Heart left ventricle (tissue), 16 donors: Measurements from ENCODE around the gene PLXNB1. TPM values are rescaled to one million over a fixed set of nuclear protein-coding genes. Genes with fewer than 3 reads are reported as not detected.
A peak's percentile ranks its signal among the peaks of the same experiment; 100 is the strongest.

Source experiments
- ATAC-seq, 4 donors: fragments of 200-7000 bp; cut with Tn5 transposase; one replicate each; pipeline ENCODE4 v1.9.1; 2020 to 2022; ENCODE audit warnings: moderate library complexity in 4 of 4, mild to moderate bottlenecking in 3 of 4, moderate number of reproducible peaks in 1 of 4
- DNase-seq, 5 donors: peaks; one replicate each; pipeline ENCODE4 v3.0.0-alpha.2; 2020
- H3K27ac ChIP-seq, 12 donors: fragments of 200-600 bp; sonication (generic) in 4 of 12; one replicate each; pipeline versions ENCODE4 v1.5.0 to v1.8.0; 2016 to 2022; ENCODE audit warnings: mild to moderate bottlenecking in 2 of 12
- H3K27me3 ChIP-seq, 9 donors: fragments of 200-600 bp; sonication (generic) in 2 of 9; one replicate each; pipeline versions ENCODE4 v1.5.1 to v1.8.0; 2016 to 2022; ENCODE audit warnings: mild to moderate bottlenecking in 3 of 9
- H3K36me3 ChIP-seq, 9 donors: fragments of 200-600 bp; sonication (generic) in 2 of 9; one replicate each; pipeline versions ENCODE4 v1.5.0 to v1.8.0; 2018 to 2022; ENCODE audit warnings: mild to moderate bottlenecking in 2 of 9
- H3K4me1 ChIP-seq, 12 donors: fragments of 200-600 bp; sonication (generic) in 4 of 12; one replicate each; pipeline versions ENCODE4 v1.5.0 to v1.8.0; 2016 to 2022; ENCODE audit warnings: mild to moderate bottlenecking in 3 of 12
- H3K4me3 ChIP-seq, 12 donors: fragments of 200-600 bp; sonication (generic) in 4 of 12; one replicate each; pipeline versions ENCODE4 v1.5.0 to v1.8.0; 2017 to 2022; ENCODE audit warnings: mild to moderate bottlenecking in 9 of 12, moderate library complexity in 4 of 12
- H3K9me3 ChIP-seq, 12 donors: fragments of 200-600 bp; sonication (generic) in 4 of 12; one replicate each; pipeline versions ENCODE4 v1.5.0 to v1.8.0; 2016 to 2022; ENCODE audit warnings: mild to moderate bottlenecking in 1 of 12
- POLR2A ChIP-seq, 2 donors: fragments of 450-650 bp; IDR thresholded peaks; one replicate each; pipeline ENCODE4 v1.6.1; 2017; ENCODE audit warnings: antibody characterized with exemption in 2 of 2, mild to moderate bottlenecking in 2 of 2, moderate library complexity in 2 of 2
- WGBS, 4 donors: extraction: QIAGEN DNeasy Blood & Tissue Kit in 2 of 4; methylation state at CpG; one replicate each; pipeline versions ENCODE4 v1.1.5 to v1.1.7; 2013 to 2018; 5-methylcytosine and 5-hydroxymethylcytosine counted together
- intact Hi-C, 10 donors: fragments of 100-400 bp; cut with DNase I; formaldehyde crosslinking; loops; one replicate each; pipeline versions ENCODE4 v1.11.1 to v1.14.2; 2022
- polyA plus RNA-seq, 2 donors: library from polyadenylated mRNA; stranded (reverse); fragments of 200-250 nt; gene quantifications; one replicate each; pipeline ENCODE4 v1.2.3, GENCODE V29; 2013
- total RNA-seq, 9 donors: library from RNA; depleted of rRNA in 2 of 9; stranded (reverse); fragments of >200 nt in 2 of 9; fragmentation: NEBNext Ultra II Directional in 3 of 9; extraction: Animal tissue kit (Norgen Biotek cat#: 25700) in 3 of 9; gene quantifications; one replicate each; pipeline versions ENCODE4 v1.1.0 to v1.2.4, GENCODE V29; 2016 to 2023
- TF ChIP-seq, protein P1 (sequence below), 12 donors: fragments of 200-600 bp; sonication (generic) in 4 of 12; IDR thresholded peaks; one replicate each; pipeline versions ENCODE4 v1.5.0 to v1.8.0; 2018 to 2022; ENCODE audit warnings: antibody characterized with exemption in 12 of 12, mild to moderate bottlenecking in 5 of 12
- donor health status: ischemic (EF 13 %, LVEDD 7.1; RV severe dilation, severe dysfunction).
- donor health status: healthy with polysubstance abuse.
- donor health status: DM: no; HTN: yes; CAD: no.
- donor health status: DM: no; HTN: no; CAD: no.
- donor health status: ischemic (EF 25% LVEDD 6.9; RV normal size, moderate dysfunction).
- donor health status: ischemic (EF 25% LVEDD 5.7; RV mildly dilated, moderate dysfunction).
- donor health status: healthy.
- donor health status: DM: yes; HTN: yes; CAD: no.
- donor health status: ischemic (EF 35%, LVEDD 5.7; RV mildly dilated, moderate dysfunction).
- donor health status: nonischemic (EF 11% LVEDD 7.7; RV severe dilation, severe dysfunction).
- donor health status: DM: yes; HTN: yes; CAD: no.
- donor health status: PGD.
- donor health status: ischemic (EF 29% LVEDD 5.4; RV normal size, mild dysfunction).
- donor health status: nonischemic (EF 23%, LVEDD 6.1; RV moderate dilation, normal function).

The PLXNB1 gene
- total and polyA plus RNA-seq, 11 donors = 28.0 to 71.8 (median 46.4) TPM

DNA sequence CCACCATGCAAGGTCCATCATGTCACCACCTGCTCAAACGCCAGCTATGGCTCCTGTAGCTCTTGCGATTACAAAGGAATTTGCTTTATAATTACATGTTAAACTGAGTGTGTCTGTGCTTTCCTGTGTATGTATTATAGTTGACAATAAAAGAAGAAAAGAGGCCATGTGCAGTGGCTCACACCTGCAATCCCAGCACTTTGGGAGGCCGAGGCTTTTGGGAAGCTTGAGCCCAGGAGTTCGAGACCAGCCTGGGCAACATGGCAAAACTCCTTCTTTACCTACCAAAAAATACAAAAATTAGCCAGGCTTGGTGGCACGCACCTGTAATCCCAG lies 43.7 kb upstream of the PLXNB1 start:
- no peak for TF ChIP-seq POLR2A (IDR thresholded peaks at IDR 0.05)
- TF ChIP-seq, protein P1, sequence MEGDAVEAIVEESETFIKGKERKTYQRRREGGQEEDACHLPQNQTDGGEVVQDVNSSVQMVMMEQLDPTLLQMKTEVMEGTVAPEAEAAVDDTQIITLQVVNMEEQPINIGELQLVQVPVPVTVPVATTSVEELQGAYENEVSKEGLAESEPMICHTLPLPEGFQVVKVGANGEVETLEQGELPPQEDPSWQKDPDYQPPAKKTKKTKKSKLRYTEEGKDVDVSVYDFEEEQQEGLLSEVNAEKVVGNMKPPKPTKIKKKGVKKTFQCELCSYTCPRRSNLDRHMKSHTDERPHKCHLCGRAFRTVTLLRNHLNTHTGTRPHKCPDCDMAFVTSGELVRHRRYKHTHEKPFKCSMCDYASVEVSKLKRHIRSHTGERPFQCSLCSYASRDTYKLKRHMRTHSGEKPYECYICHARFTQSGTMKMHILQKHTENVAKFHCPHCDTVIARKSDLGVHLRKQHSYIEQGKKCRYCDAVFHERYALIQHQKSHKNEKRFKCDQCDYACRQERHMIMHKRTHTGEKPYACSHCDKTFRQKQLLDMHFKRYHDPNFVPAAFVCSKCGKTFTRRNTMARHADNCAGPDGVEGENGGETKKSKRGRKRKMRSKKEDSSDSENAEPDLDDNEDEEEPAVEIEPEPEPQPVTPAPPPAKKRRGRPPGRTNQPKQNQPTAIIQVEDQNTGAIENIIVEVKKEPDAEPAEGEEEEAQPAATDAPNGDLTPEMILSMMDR (IDR thresholded peaks at IDR 0.05) = no peak
- WGBS, 4 donors = 62 to 71% (median 69%) methylated on average over 5 of the region's 5 CpGs

DNA sequence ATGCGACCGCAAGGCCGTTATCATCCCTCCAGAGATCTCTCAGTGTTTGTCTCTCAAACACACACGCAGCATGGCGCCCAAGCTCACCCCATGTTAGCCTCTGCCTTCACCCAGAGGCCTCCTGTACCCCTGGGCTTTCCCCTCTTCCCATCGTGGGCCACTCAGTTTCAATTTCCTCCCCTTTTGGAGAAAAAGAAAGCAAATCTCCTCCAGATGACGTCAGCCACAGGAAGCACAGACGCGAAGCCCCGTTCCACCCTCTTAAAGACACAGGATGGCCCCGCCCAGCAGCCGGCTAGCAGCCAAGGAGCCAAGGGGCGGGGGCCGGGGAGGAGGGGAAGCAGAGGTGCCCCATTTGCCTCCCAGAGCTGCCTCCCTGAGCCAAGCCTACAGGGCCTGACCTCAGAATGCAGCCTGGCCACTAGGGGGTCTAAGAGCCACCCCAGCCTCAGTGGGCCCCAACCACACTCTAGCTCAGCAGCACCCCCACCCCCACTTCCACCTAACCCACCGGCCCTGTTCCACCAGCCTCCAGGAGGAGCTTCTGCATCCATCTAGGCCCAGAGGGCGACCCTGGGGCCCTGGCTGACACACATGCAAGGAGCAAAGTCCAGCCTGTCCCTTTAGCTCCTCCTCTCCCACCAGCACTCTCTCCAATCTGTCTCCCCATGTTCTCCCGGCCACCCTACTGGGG lies 43.2 kb upstream of the PLXNB1 start:
- peak in 1 of 2 donors; percentile 72 for TF ChIP-seq POLR2A (IDR thresholded peaks at IDR 0.05)
- TF ChIP-seq, protein P1 (IDR thresholded peaks at IDR 0.05) = peak in 11 of 12 donors; percentile 15 to 63 (median 46)
- DNase-seq = peak; percentile 92 to 96 (median 94)
- H3K27me3 ChIP-seq = no peaks in the 10 kb centered on the region
- WGBS, 4 donors = 10 to 11% (median 10%) methylated on average over 17 of the region's 17 CpGs
- ATAC-seq = peak; percentile 84 to 95 (median 93)
- H3K4me3 ChIP-seq = peak overlapping the region; percentile 35 to 88 (median 72)
- intact Hi-C loops = loop anchor here in 4 of 10 donors (2.0 to 10.0 kb wide), 3 partner anchors 30 to 212 kb away; partner anchors contain the start of genes SHISA5 (in 2 of the 4) and NCKIPSD (in 1 of the 4)
- H3K27ac ChIP-seq = peak overlapping the region; percentile 77 to 99 (median 97)
- H3K9me3 ChIP-seq = no peaks in the 10 kb centered on the region
- H3K4me1 ChIP-seq = peaks cover 11 to 63% (median 52%) of the 10 kb centered on the region in 12 donors
- H3K36me3 ChIP-seq = peaks cover 0 to 35% (median 14%) of the 10 kb centered on the region in 9 donors

More for the DNA sequence above, 43.7 kb upstream of the PLXNB1 start:
- no peak for ATAC-seq
- Histone ChIP-seq H3K4me1 (peaks cover 9 to 61% (median 49%) of the 10 kb centered on the region in 12 donors), H3K27ac (peak overlapping the region; percentile 77 to 99 (median 97)), H3K9me3 (no peaks in the 10 kb centered on the region), H3K36me3 (peaks cover 0 to 30% (median 10%) of the 10 kb centered on the region in 9 donors), H3K27me3 (no peaks in the 10 kb centered on the region), H3K4me3 (peak overlapping the region in 7 of 12 donors; percentile 63 to 88 (median 74))
- DNase-seq = no peak
- intact Hi-C loops = loop anchor here in 4 of 10 donors (2.0 to 10.0 kb wide), 3 partner anchors 29 to 211 kb away; partner anchors contain the start of genes SHISA5 (in 2 of the 4) and NCKIPSD (in 1 of the 4)

DNA sequence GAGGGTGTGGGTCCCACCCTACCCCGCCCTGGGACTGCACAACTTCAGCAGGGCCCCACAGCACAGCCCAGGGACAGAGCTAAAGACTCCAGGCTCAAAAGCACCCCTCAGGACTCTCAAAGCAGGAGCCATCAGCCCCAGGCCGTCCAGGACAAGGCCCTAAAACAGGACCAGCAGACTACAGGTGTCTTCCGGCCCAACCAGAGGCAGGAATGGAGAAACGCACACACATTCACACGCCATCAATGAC lies 42.7 kb upstream of the PLXNB1 start:
- H3K27ac ChIP-seq = peak overlapping the region; percentile 77 to 99 (median 97)
- H3K4me1 ChIP-seq = peaks cover 13 to 63% (median 54%) of the 10 kb centered on the region in 12 donors
- ATAC-seq (peak; percentile 11 to 55 (median 46)), DNase-seq (no peak)
- H3K36me3 ChIP-seq = peaks cover 0 to 40% (median 15%) of the 10 kb centered on the region in 9 donors
- H3K9me3 ChIP-seq = no peaks in the 10 kb centered on the region
- H3K4me3 ChIP-seq = peak overlapping the region; percentile 35 to 88 (median 72)
- WGBS, 4 donors = 11 to 20% (median 18%) methylated on average over 4 to 5 of the region's 5 CpGs
- TF ChIP-seq, protein P1 (IDR thresholded peaks at IDR 0.05) = no peak
- no peak for TF ChIP-seq POLR2A (IDR thresholded peaks at IDR 0.05)
- intact Hi-C loops = loop anchor here in 4 of 10 donors (2.0 to 10.0 kb wide), 3 partner anchors 30 to 212 kb away; partner anchors contain the start of genes SHISA5 (in 2 of the 4) and NCKIPSD (in 1 of the 4)
- no peaks in the 10 kb centered on the region for H3K27me3 ChIP-seq

DNA sequence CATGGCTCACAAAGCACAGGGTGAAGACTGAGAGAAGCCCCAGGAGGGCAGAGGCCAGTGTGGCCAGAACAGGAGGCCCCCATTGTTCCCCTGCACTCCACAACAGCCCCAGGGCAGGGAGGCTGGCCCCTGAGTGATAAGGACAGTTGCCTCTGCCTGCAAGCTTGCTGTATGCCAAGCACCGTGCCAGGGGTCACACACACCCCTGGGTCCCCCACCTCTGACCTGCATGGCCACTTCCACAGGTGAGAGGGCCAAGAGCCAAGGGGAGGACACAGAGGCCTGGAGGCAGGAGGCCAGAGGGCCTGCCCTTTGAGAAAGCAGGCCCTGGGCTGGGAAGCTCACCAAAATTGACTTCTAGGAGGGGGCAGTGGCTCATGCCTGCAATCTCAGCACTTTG lies 40.4 kb upstream of the PLXNB1 start:
- no peaks in the 10 kb centered on the region for H3K27me3 ChIP-seq
- peak overlapping the region in 3 of 12 donors; percentile 2 to 11 (median 5) for H3K4me3 ChIP-seq
- ATAC-seq (no peak), DNase-seq (no peak)
- WGBS, 4 donors = 52 to 59% methylated on average over 1 of the region's 1 CpG; no CpG with 5 or more reads in 2 of the 4 donors
- peaks cover 0 to 43% (median 19%) of the 10 kb centered on the region in 9 donors for H3K36me3 ChIP-seq
- intact Hi-C loops = loop anchor here in 1 of 10 donors (10.0 kb wide), 1 partner anchor 215 kb away; the partner anchor contains the start of gene NCKIPSD
- H3K27ac ChIP-seq = peak overlapping the region in 10 of 12 donors; percentile 20 to 100 (median 44)
- peaks cover 17 to 81% (median 71%) of the 10 kb centered on the region in 12 donors for H3K4me1 ChIP-seq
- TF ChIP-seq, protein P1 (IDR thresholded peaks at IDR 0.05) = no peak
- TF ChIP-seq POLR2A (IDR thresholded peaks at IDR 0.05) = no peak
- no peaks in the 10 kb centered on the region for H3K9me3 ChIP-seq
